NB4 (cell line): ENCODE results near the gene TAF3.

Experiments used
- CTCF ChIP-seq: IDR thresholded peaks from one replicate; pipeline ENCODE4 v1.5.1; 2012; ENCODE audit warnings: low read depth, low read length
- POLR2A ChIP-seq: IDR thresholded peaks from 2 replicates; pipeline ENCODE4 v1.6.1; 2011; ENCODE audit warnings: mild to moderate bottlenecking; ENCODE audit not compliant: insufficient read length; ENCODE audit errors: extremely low read depth

GRCh38 chr10:7795605-7796004 lies 22.7 kb upstream of the TAF3 start:
- TF ChIP-seq CTCF (no peak), POLR2A (no peak)
